HTERT RPE-1 (cell line): ENCODE data around the gene PTK7.

Source experiments
- in situ Hi-C: fragments of 300-500 bp; cut with MboI; formaldehyde crosslinking; loops from 4 replicates; pipeline ENCODE4 v1.14.3; 2020; ENCODE audit warnings: low sequenced_read_pairs

PTK7 gene

DNA sequence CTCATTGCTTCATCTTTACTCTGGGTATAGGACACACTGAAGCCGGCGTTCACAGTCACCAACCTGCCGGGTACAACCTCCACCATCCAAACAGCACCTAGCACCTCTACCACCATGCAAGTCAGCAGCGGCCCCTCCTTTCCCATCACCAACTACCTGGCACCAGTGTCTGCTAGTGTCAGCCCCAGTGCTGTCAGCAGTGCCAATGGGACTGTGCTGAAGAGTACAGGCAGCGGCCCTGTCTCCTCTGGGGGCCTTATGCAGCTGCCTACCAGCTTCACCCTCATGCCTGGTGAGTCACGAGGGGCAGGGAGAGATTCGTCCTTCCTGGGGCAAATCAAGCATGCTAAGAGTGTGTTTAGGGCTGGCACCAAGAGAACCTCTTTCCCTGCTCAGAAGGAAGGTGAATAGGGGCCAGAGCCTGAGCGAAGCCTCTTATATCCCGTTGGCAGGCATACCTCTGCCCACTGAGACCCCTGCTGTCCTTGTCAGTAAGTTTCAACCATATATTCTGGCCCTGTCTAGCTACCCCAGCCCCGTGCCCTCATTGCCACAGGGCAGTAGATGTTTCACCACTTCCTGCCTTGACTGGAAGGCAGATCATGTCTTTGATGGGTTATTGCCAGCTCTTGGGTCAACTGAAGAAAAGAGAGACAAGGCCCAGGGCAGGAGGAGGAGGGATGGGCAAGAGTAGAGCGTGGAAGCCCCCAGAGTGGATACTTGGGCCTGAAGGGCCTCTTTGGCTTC, 99.7 kb downstream of the PTK7 start:
- in situ Hi-C loops, result no loop called here

DNA sequence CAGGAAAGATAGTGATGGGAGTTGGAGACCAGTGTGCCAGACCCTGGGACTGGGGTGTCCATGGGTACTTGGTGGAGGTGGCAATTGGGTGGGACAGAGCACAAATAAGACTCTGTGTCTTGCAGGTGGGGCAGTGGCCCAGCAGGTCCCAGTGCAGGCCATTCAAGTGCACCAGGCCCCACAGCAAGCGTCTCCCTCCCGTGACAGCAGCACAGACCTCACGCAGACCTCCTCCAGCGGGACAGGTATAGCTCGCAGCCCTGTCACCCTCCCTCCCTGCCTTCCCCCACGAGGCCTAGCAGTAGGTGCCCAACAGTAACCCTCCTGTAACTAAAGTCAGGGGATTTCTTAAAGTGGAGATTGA, 100.3 kb downstream of the PTK7 start:
- in situ Hi-C loops, result no loop called here

DNA sequence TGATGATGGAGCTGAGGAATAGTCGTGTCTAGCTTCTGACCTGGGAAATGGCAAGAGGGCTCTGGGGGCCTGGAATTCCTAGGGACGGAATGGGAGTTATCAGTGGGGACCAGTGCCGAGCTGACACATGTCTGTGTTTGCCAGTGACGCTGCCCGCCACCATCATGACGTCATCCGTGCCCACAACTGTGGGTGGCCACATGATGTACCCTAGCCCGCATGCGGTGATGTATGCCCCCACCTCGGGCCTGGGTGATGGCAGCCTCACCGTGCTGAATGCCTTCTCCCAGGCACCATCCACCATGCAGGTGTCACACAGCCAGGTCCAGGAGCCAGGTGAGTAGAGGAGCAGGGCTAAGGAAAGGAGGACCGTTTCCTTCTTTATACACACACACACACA, 102.0 kb downstream of the PTK7 start:
- in situ Hi-C loops, result no loop called here

DNA sequence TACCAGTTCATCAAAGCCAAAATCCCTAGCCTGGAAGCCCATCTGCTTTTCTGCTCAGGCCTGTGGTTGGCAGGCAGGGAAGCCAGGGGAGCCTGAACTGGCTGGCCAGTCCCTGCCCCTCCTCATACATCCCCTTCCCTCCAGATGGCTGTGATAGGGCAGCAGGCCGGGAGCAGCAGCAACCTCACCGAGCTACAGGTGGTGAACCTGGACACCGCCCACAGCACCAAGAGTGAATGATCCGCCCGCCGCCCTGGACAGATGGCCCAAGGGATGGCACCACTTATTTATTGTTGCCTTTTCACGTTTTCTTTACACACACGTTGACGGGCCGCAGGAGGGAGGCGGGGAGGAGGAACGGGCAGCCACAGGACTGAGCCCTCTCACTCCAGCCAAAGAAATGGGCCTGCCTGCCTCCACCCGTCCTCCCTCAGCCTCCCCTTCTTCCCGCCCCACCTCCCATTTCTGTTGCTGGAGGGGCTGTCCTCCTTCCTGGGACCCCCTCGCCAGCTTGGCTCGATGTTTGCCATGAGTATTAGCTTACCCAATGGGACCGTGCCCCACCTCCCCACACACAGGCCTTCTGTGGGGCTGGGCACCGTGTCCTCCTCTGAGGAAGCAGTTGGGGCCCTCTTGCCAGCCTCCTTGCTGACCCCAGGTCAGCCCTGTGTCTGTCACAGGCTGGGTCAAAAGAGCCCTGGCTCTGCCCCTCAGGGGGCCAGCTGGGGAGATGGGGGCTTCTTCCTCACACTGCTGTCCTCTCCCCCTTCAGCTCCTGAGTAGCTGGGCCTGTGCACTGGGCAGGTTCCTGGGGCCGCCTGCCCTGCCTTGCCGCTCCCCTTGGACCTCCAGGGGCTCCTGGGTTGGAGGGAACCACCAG, 103.1 kb downstream of the PTK7 start:
- in situ Hi-C loops, result no loop called here

DNA sequence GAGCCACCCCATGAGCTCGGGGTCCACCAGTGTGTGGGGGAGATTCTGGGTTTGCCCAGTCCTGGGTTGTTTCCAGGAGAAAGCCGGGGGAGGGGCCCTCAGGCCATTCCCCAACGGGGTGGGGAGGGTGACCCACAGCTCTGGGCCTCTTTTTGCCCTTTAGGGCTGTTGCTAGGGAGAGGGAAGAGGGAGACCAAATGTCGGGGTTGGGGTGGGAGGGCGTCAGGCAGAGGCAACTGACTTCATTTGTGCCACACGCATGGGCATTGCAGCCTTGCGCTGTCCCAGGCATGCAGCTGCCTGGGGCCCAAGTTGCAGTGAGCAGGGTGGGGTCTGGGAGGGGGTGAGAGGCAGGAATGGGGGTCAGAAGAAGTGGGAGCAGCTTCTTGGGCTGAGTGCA, 103.9 kb downstream of the PTK7 start:
- in situ Hi-C loops, result no loop called here

DNA sequence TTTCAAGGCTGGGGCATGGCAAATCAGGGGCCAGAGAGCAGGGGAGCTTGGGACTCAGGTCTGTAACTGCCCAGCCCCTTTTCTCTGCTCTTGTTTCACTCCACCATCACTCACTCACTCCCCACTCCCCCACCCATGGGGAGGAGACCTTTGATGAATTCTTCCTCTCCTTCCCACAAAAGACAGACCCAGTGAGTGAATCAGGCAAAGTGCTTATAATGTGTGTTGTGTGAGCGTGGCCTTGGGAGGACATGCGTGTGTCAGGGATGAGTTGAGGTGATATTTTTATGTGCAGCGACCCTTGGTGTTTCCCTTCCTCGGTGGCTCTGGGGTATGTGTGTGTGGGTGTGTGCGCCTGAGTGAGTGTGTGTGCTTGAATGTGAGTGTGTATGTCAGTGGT, 104.9 kb downstream of the PTK7 start:
- in situ Hi-C loops, result no loop called here

DNA sequence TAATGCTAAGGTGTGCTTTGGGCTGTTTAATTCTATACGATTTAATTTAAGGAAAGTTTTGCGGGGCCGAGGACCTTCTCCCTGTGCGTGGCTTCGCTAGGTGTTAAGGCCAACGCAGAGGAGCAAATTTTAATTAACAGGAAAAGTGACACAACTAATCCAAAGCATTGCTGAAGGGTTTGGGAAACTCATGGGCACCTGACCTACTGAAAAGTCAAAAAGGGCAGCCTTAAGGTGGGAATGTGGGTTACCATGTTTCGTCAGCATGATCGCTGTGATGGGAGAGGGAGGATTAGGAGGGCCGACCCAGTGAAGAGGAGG, 105.5 kb downstream of the PTK7 start:
- in situ Hi-C loops, result no loop called here

DNA sequence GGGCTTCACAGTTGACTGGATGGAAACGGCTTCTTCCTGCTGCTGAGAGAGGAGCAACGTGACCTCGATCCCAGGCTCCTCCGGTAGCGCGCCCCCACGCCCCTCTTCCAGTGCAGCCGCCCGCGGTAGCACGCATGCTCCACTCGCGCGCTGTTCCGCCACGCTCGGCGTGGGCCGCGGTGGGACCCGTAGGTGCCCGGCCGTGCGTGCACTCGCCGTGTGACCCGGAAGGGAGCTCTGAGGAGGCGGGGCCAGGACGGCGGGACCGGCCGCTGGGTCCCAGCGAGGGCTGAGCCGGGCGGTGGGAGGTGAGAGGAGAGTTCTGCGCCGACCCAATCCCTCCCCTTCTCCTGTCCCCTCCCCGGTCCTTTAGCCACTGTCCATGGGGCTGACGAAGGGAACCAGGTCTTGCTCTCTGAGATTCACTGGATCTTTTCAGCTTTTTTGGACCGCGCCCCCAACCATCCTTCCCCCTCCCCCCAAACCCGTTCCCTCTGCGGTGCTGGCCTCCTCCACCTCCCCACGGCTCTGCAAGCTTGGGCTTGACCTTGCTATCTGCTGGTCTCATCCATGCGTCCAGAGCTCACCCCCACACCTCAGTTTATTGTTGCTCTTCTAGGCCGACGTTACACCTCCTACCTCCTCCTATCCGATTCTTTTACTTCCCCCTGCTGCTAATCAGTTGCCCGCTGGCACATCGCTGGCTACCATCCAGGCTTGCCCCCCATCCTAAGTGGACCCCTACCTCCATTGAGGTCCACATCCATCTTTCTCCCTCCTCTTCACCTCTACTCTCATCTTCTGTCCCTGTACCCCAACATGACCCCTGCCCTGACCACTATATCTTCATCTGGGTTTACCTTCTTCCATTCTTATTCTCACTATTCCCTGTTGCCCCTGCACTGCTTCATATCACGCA, 106.1 kb downstream of the PTK7 start, which contains the start of gene CUL9:
Gene CUL9, plus strand, starts transcription at position 255 of the 919 bp plus-strand sequence. CDS start 2,115 bp downstream, outside the sequence.
- in situ Hi-C loops, result no loop called here

DNA sequence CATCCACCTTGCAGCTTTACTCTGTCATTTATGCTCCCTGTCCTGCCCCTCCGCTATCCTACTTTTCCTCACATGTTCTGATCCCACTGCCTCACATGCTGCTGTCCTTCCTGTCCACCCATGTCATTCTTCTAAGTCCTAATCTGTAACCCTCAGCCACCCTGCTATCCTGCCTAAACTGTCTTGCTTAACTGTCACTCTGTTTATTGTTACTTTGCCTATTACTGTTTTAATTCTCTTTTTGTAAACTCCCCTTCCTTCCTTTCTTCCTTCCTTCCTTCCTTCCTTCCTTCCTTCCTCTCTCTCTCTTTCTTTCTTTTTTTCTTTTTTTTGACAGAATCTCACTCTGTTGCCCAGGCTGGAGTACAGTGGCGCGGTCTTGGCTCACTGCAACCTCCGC, 107.3 kb downstream of the PTK7 start:
- in situ Hi-C loops, result no loop called here

DNA sequence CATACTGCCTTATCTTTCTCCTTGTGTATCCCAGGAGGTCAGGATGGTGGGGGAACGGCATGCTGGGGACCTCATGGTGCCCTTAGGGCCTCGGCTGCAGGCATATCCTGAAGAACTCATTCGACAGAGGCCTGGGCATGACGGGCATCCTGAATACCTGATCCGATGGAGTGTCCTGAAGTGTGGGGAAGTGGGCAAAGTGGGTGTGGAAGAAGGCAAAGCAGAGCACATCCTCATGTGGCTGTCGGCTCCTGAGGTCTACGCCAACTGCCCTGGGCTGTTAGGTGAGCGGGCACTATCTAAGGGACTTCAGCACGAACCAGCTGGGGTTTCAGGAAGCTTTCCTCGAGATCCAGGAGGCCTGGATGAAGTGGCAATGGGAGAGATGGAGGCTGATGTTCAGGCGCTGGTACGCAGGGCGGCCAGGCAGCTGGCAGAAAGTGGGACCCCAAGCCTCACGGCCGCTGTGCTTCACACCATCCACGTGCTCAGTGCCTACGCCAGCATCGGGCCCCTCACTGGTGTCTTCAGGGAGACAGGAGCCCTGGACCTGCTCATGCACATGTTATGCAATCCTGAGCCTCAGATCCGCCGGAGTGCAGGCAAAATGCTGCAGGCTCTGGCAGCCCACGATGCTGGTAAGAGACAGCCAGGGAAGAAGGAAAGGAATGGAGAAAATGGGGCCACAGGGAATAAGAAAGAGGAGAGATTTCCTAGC, 108.3 kb downstream of the PTK7 start:
- in situ Hi-C loops, result no loop called here

DNA sequence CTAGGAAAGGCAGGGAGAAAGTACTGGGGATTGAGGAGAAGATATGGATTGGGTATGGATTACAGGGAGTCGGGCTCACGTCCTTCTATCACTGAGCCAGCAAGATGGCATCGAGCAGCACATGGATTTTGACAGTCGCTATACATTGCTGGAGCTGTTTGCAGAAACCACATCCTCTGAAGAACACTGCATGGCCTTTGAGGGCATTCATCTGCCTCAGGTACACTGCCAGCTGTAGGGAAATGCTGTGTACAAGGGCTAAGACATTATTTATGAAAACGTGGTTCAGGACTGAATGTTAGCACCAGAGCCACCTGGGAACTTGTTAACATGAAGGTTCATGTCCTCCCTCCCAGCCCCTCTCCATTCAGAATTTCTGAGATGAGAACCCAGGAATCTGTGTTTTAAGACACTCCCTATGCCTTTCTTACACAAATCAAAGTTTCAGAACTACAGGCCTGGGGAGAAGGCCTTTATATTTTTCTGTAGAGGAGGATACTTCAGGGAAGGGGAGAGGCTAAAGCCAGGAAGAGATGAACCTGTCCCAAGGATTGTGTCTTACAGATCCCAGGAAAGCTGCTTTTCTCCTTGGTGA, 109.4 kb downstream of the PTK7 start:
- in situ Hi-C loops, result no loop called here

DNA sequence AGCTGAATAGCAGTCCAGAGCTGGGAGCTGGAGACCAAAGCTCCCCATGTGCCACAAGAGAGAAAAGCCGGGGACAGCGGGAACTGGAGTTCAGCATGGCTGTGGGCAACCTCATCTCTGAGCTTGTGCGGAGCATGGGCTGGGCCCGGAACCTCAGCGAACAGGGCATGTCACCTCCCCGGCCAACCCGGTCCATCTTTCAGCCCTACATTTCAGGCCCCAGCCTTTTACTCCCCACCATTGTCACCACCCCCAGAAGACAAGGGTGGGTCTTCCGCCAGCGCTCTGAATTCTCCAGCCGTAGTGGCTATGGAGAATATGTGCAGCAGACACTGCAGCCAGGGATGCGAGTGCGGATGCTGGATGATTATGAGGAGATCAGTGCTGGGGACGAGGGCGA, 109.9 kb downstream of the PTK7 start:
- in situ Hi-C loops, result no loop called here

DNA sequence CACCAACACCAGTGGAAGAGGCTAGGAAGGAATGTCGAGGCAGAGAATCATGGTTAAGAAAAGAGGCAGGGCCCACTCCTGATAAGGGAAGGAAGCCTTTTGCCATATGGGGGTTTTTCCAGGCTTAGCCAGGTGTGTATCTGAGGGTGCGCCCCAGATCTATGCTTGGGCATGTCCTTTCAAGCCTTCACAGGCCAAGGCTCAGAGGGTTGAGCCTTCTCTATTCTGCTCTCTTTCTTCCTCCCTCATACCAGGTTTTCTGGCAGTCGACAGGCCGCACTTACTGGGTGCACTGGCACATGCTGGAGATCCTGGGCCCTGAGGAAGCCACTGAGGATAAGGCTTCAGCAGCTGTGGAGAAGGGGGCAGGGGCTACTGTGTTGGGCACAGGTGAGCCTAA, 110.6 kb downstream of the PTK7 start:
- in situ Hi-C loops, result no loop called here

DNA sequence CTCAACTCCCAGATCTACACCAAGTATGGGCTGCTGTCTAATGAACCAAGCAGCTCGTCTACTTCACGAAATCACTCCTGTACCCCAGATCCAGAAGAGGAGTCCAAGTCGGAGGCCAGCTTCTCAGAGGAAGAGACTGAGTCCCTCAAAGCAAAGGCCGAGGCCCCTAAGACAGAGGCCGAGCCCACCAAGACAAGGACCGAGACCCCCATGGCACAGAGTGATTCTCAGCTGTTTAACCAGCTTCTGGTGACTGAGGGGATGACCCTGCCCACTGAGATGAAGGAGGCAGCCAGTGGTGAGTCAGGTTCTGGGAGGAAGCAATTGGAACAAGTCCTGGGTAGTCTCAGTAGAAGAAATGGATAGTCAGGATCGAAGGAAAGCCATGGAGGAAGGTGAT, 111.7 kb downstream of the PTK7 start:
- in situ Hi-C loops, result no loop called here

DNA sequence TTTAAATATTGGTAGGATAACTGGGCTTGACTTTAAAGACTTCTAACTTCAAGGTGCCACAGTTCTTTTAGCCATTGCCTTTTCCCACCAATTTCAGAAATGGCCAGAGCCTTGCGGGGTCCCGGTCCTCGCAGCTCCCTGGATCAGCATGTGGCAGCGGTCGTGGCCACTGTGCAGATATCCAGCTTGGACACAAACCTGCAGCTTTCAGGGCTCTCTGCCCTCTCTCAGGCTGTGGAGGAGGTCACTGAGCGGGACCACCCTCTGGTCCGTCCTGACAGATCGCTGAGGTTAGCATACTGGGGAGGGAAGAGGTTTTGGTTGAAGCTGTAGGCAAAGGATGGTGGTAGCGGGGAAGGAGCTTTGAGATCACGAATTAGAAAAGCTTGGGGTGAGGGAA, 112.3 kb downstream of the PTK7 start:
- in situ Hi-C loops, result no loop called here

DNA sequence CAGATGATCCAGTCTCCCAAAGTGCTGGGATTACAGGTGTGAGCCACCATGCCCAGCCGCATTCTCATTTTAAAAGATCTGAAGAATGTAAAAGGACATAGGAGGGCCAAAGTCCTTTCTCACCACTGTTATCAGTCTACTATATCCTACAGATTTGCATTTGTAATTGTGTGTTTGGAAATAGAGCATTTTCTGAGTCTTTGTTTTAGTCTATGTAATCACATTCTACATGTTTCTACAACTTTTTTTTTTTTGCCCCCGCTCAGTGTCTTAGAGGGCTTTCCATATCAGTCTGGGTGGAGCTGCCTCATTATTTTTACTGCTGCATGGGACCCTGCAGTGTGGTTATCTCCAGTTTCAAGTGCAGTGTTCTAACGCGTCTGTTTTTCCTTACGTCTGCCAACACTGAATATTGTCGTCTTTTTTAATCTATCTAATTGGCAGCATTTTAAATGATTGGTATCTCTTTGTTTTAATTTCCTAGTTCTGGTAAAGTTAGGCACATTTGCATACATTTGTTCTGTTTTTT, 113.7 kb downstream of the PTK7 start:
- in situ Hi-C loops, result no loop called here

DNA sequence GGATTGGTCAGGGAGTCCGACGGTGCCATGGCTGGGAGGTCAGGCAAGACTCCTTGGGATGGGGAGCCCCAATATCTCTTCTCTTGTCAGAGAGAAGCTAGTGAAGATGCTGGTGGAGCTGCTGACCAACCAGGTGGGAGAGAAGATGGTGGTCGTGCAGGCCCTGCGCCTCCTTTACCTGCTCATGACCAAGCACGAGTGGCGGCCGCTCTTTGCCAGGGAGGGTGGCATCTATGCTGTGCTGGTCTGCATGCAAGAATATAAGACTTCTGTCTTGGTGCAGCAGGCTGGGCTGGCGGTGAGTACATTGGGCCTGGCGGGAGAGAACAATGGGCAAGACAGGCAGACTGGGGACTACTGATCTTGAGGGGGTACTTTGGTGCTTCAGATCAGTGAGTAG, 116.8 kb downstream of the PTK7 start:
- in situ Hi-C loops, result no loop called here

DNA sequence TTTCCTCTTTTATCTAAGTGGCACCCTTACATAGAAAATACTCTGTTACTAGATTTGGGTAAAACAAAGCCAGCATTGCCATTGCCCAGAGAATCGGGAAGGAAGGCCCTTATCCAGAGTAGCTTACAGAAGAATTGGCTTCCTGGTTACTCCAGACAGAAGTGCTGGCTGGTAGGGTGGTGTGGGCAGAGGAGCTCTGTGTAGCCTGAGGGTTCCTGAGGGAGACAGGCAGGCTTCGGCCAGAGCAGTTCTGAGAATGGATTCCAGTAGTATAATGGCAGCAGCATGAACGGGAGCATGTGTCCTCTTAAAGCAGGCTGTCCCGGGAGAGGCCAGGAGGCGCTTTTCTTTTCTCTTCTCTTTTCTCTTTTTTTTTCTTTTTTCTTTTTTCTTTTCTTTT, 117.8 kb downstream of the PTK7 start:
- in situ Hi-C loops, result no loop called here

DNA sequence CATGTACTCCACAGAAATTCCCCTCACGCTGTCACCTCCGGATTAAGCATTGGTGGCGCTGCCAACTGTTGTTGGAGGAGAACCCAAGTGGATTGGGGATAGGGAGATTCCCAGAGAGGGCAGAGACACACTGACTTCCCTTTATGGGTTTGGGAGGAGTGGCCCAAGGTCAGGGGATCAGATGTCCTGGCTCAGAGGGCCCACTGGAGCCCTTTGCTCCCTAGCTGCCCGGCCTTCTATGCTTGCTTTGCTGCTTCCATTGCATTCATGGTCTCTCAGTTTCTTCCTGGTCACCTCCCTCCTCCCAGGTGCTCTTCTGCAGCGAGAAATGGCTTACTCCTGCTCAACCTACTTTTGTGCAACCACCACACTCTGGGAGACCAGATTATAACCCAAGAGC, 120.2 kb downstream of the PTK7 start:
- in situ Hi-C loops, result no loop called here

DNA sequence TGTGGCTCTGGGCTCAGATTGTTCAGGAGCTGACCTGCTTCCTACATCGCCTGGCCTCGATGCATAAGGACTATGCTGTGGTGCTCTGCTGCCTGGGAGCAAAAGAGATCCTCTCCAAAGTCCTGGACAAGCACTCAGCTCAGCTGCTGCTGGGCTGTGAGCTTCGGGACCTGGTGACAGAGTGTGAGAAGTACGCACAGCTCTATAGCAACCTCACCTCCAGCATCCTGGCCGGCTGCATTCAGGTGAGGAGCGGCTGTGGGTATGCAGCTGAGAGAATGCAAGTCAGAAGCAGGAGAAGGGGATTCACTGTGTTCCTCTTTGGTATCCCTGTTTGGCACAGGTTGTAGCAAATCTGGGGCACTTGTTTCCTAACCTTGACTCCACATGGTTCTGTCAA, 123.8 kb downstream of the PTK7 start:
- in situ Hi-C loops, result no loop called here
